ENCODE results near the gene PPP1R3A.
"Not testable (repeated sequence)": the region's sequence is repeated elsewhere in the genome, so short reads cannot be mapped to it uniquely, and the experiment has no call there.

Gene PPP1R3A

GRCh38 chr7:113918946-113919345 is at the start of gene PPP1R3A:
Gene PPP1R3A, minus strand, starts transcription at chr7:113919009. Its CDS starts 13 bp downstream, at chr7:113918996.
- DNase-seq: no peak

GRCh38 chr7:113963356-113963755 is 44.5 kb upstream of the PPP1R3A start:
- DNase-seq: no peak

DNA sequence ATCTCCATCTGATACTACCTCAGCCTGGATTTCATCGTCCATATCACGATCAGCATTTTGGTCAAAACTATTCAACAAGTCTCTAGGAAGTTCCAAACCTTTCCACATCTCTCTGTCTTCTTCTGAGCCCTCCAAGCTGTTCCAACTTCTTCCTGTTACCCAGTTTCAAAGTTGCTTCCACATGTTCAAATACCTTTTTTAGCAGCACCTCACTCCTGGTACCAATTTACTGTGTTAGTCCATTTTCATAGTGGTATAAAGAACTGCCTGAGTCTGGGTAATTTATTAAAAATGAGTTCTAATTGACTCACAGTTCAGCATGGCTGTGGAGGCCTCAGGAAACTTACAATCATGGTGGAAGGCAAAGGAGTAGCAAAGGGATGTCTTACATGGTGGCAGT is 41.1 kb upstream of the PPP1R3A start:
- DNase-seq: no peak

- DNase-seq: no peak
Measured at GRCh38 chr7:113955157-113955556, 36.3 kb upstream of the PPP1R3A start.

GRCh38 chr7:113953553-113953952 is 34.7 kb upstream of the PPP1R3A start:
- no peak for DNase-seq

DNA sequence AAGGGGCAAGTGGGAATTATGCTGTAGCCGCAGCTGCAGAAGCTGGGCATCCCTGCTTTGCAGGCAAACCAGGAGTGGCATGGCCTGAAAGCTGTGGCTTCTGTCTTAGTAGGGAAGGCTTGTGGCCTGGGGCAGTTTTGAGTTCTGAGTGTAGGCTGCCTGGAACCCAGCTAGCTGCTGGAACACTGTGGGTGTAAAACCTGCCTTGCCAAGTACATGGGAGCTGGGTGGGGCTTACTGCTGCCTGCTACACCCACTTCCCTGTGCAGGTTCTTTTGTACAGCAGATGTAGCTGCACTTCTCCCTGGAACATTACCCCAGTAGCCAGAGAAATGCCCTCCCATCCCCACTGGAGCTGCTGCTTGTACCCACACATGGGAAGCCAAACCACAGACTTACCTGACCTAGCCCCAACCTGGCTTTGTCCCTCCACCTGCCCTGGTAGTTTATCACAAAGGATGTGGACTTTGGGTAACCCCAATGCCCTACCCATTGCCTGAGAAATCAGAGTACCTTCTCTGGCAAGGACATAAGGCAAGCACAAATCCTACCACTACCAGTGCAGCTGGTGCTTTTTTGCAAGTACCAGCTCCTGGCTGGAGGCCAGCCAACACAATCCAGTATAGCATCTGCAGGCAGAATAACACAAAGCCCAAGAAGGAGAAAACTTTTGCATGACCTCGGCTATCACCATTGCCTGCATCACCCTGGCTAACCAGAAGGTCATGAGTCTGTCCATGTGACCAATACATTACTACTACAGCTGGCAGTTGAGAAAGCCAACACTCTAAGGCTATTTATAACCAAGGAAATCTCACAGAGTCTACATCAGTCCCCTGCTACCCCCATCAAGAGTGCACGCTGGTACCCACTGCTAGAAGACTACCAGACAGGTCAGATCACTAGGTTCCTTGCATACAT is 26.5 kb upstream of the PPP1R3A start:
- no peak for DNase-seq

DNA sequence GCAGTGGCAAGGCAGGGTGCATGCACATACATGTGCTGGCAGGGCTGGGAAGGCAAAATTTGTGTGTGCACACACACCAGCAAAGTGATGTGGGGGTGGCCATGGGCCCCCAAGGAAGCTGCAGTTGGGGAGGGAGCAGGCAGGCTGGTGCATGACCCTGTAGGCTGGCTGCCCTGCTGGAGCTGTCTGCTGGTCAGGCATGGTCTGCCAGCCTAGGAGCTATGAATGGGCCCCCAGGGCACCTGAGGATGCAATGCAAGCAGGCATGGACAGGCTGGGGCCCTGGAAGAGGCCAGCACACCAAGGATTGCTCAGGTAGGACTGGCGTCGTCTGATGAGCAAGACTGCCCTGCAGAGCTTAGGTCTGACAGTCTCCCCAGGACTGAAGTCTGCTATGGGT is 18.2 kb upstream of the PPP1R3A start:
- DNase-seq: no peak

- DNase-seq: no peak
Measured at GRCh38 chr7:113936535-113936934, 17.7 kb upstream of the PPP1R3A start.

- not testable (repeated sequence) for DNase-seq
Measured at GRCh38 chr7:113929389-113929788, 10.6 kb upstream of the PPP1R3A start.

DNA sequence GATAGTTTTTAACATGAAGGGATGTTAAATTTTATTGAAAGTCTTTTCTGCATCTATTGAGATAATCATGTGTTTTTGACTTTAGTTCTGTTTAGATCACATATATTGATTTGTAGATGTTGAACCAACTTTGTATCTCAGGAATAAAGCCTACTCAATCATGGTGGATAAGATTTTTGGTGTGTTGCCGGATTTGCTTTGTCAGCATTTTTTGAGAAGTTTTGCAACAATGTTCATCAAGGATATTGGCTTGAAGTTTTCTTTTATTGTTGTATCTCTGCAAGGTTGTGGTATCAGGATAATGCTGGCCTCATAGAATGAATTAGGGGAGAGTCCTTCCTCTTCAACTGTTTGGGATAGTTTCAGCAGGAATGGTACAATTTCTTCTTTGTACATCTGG is 9.3 kb upstream of the PPP1R3A start:
- DNase-seq: no peak

DNA sequence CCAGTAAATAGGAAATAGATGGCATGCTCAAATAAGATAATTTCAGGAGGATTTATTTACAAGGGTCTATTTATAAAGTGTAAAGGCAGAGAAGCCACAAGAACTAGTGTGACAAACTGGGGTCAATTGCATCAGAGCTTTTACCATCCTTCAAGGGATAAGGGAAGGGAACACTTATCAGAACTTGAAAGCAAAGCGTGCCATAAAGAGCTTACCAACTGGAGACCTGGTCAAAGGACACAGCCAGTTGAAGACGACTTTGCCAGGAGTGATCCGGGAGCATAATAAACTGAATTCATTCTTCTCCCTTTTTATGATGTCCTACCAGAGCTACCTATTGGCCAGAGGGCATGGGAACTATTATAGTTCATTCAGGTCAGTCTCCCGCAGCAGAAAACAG is 3.2 kb upstream of the PPP1R3A start:
- DNase-seq: no peak

GRCh38 chr7:113921363-113921762 is 2.6 kb upstream of the PPP1R3A start:
- no peak for DNase-seq

GRCh38 chr7:113917840-113918239 is 969 bp downstream of the PPP1R3A start:
- no peak for DNase-seq

DNA sequence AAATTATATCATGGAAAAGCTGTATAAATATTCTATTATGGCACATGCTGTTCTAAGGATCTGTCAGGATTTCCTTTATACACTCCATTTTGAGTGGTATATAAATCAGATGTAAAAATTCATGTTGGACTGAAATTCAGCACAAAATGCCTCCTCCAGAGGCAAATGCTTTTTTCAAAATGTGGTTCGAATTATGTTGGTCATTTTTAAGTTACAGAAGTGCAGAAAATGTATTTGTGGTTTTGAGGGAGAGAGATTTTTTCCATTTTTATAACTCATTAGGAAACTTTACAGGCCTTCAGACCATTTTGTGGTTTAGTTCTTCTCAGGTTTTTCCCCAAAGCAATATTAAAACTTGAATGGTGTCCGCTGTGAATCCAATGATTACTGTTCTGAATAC is 2.9 kb downstream of the PPP1R3A start:
- DNase-seq: no peak

DNA sequence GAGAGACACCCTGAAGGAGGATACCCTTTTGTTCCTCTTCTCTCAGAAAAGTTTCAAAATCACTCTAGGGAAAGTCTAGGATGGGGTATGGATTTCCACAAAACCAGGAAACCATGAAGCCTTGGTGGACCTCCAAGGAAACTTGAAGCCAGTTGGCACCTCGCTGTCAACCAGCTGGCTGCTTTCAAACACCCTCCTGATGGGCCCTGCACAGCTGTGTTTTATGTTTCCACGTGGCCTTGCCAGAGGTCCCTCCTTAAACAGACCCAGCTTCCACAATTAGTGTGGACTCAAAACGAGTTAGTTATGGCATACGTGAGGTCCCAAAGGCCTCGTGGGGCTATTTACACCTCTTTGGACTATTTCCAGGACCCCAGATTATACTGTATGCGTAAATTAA is 5.9 kb downstream of the PPP1R3A start:
- DNase-seq: no peak

GRCh38 chr7:113907617-113908016 is 11.2 kb downstream of the PPP1R3A start:
- no peak for DNase-seq

- no peak for DNase-seq
Measured at GRCh38 chr7:113904521-113904920, 14.3 kb downstream of the PPP1R3A start.

- no peak for DNase-seq
Measured at GRCh38 chr7:113892818-113893217, 26.0 kb downstream of the PPP1R3A start.

DNA sequence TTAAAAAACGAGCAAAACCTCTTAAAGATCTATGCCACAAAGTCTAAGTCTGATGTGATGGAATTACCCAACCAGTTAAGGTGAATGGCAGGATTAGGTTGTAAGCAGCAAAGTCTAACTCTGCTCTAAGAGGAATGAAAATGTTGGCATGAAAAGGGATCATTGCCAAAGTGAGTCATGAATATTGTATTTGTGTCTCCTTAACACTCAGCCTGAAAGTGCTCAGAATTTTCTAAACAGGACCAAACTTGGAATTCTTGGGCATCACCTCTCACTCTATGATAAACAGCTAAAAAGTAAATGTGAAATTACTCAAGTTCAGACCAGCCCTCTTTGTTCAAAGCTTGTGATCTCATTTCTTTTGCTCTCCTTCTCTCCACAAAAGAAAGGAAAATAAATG is 27.0 kb downstream of the PPP1R3A start:
- DNase-seq: no peak

DNA sequence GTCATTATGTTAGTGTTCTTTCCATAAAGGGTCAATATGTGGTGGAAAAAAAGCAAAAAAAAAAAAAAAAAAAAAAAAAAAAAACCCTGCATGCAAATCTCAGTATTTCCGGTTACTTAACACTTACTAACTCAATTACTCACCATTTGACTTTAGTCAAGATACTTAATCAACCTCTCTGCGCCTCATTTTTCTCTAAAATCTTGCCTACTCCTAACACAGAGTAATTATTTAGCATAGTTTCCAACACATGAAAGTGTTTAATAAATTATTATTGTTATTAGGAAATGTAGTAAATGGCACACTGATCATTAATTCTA is 27.8 kb downstream of the PPP1R3A start:
- no peak for DNase-seq

GRCh38 chr7:113890331-113891030 is 28.3 kb downstream of the PPP1R3A start:
- DNase-seq: no peak

- no peak for DNase-seq
Measured at GRCh38 chr7:113883096-113883495, 35.7 kb downstream of the PPP1R3A start.

DNA sequence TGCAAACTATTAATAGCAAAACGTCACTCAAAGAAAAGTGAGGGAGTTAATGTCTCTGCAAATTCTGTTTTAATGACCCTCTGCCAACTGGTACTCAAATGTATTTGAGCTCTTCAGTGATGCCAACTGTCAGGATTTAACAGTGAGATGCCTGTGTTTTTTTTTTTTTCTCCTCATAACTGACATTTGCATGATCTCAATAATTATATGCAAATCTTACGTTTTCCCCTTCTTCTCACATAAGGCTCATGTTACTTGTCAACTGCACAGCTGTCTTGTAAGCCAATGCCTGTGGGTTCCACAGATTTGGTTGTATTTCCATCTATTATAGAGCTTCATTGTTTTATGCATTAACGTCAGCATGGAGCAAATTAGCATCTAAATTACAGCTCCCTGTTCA is 38.2 kb downstream of the PPP1R3A start:
- DNase-seq: no peak

GRCh38 chr7:113878394-113878992 is 40.3 kb downstream of the PPP1R3A start:
- DNase-seq: no peak
